ENCODE measurements around the gene ANKRD12.

- TF ChIP-seq YY1 (IDR thresholded peaks at IDR 0.05) (no peak), HNF4A (conservative IDR thresholded peaks at IDR 0.05) (no peak), TAF1 (conservative IDR thresholded peaks at IDR 0.05) (no peak), ATF3 (IDR thresholded peaks at IDR 0.05) (no peak), GABPA (IDR thresholded peaks at IDR 0.05 in 1 of 2, conservative IDR thresholded peaks at IDR 0.05 in 1 of 2) (no peak)
- TF ChIP-seq, protein P1, sequence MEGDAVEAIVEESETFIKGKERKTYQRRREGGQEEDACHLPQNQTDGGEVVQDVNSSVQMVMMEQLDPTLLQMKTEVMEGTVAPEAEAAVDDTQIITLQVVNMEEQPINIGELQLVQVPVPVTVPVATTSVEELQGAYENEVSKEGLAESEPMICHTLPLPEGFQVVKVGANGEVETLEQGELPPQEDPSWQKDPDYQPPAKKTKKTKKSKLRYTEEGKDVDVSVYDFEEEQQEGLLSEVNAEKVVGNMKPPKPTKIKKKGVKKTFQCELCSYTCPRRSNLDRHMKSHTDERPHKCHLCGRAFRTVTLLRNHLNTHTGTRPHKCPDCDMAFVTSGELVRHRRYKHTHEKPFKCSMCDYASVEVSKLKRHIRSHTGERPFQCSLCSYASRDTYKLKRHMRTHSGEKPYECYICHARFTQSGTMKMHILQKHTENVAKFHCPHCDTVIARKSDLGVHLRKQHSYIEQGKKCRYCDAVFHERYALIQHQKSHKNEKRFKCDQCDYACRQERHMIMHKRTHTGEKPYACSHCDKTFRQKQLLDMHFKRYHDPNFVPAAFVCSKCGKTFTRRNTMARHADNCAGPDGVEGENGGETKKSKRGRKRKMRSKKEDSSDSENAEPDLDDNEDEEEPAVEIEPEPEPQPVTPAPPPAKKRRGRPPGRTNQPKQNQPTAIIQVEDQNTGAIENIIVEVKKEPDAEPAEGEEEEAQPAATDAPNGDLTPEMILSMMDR (IDR thresholded peaks at IDR 0.05; ENCODE audit: low read depth, low read length, missing input control) = no peak
- TF ChIP-seq, protein P2, sequence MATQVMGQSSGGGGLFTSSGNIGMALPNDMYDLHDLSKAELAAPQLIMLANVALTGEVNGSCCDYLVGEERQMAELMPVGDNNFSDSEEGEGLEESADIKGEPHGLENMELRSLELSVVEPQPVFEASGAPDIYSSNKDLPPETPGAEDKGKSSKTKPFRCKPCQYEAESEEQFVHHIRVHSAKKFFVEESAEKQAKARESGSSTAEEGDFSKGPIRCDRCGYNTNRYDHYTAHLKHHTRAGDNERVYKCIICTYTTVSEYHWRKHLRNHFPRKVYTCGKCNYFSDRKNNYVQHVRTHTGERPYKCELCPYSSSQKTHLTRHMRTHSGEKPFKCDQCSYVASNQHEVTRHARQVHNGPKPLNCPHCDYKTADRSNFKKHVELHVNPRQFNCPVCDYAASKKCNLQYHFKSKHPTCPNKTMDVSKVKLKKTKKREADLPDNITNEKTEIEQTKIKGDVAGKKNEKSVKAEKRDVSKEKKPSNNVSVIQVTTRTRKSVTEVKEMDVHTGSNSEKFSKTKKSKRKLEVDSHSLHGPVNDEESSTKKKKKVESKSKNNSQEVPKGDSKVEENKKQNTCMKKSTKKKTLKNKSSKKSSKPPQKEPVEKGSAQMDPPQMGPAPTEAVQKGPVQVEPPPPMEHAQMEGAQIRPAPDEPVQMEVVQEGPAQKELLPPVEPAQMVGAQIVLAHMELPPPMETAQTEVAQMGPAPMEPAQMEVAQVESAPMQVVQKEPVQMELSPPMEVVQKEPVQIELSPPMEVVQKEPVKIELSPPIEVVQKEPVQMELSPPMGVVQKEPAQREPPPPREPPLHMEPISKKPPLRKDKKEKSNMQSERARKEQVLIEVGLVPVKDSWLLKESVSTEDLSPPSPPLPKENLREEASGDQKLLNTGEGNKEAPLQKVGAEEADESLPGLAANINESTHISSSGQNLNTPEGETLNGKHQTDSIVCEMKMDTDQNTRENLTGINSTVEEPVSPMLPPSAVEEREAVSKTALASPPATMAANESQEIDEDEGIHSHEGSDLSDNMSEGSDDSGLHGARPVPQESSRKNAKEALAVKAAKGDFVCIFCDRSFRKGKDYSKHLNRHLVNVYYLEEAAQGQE (IDR thresholded peaks at IDR 0.05) = no peak
These were observed 46.3 kb downstream of the ANKRD12 start for GRCh38 chr18:9182852-9183399.

Data from liver (tissue), 3 donors.